KOPT-K1 (cell line): ENCODE data around the gene CDK16.

Experiments
- H3K27ac ChIP-seq: fragments of 200-600 bp; sonication (generic); 2 replicates; pipeline ENCODE4 v1.5.1; 2016; ENCODE audit warnings: antibody characterized with exemption, mild to moderate bottlenecking, low read depth, low read length; ENCODE audit not compliant: poor library complexity, severe bottlenecking
- H3K36me3 ChIP-seq: fragments of 200-600 bp; sonication (generic); 2 replicates; pipeline ENCODE4 v1.5.1; 2017; ENCODE audit warnings: antibody characterized with exemption, mild to moderate bottlenecking, low read length, moderate library complexity; ENCODE audit not compliant: insufficient read depth
- H3K9me3 ChIP-seq: fragments of 200-600 bp; sonication (generic); 2 replicates; pipeline ENCODE4 v1.5.1; 2017; ENCODE audit warnings: antibody characterized with exemption, low read length, mild to moderate bottlenecking; ENCODE audit not compliant: insufficient read depth, poor library complexity, severe bottlenecking

The CDK16 gene

GRCh38 chrX:47194194-47194787 lies 24.2 kb upstream of the CDK16 start:
- H3K36me3 ChIP-seq = peaks cover 39% of the 10 kb centered on the region
- H3K27ac ChIP-seq = peak overlapping the region; percentile 93
- no peaks in the 10 kb centered on the region for H3K9me3 ChIP-seq

- Histone ChIP-seq H3K9me3 (no peaks in the 10 kb centered on the region), H3K36me3 (peaks cover 56% of the 10 kb centered on the region), H3K27ac (peak overlapping the region; percentile 21)
Observed at GRCh38 chrX:47196098-47196497, 22.4 kb upstream of the CDK16 start.

GRCh38 chrX:47197526-47197925 lies 21.0 kb upstream of the CDK16 start:
- Histone ChIP-seq H3K36me3 (peaks cover 70% of the 10 kb centered on the region), H3K27ac (no peak overlapping the region)

GRCh38 chrX:47198026-47198686 lies 20.3 kb upstream of the CDK16 start:
- Histone ChIP-seq H3K27ac (no peak overlapping the region), H3K9me3 (no peaks in the 10 kb centered on the region), H3K36me3 (peaks cover 77% of the 10 kb centered on the region)

More at GRCh38 chrX:47197526-47197925, 21.0 kb upstream of the CDK16 start:
- no peaks in the 10 kb centered on the region for H3K9me3 ChIP-seq

- Histone ChIP-seq H3K27ac (no peak overlapping the region), H3K9me3 (no peaks in the 10 kb centered on the region), H3K36me3 (peaks cover 82% of the 10 kb centered on the region)
Observed at GRCh38 chrX:47198687-47199080, 19.8 kb upstream of the CDK16 start.

- H3K27ac ChIP-seq = no peak overlapping the region
- peaks cover 88% of the 10 kb centered on the region for H3K36me3 ChIP-seq
- H3K9me3 ChIP-seq = no peaks in the 10 kb centered on the region
Observed at GRCh38 chrX:47199286-47199685, 19.2 kb upstream of the CDK16 start.

- H3K27ac ChIP-seq = no peak overlapping the region
- no peaks in the 10 kb centered on the region for H3K9me3 ChIP-seq
- H3K36me3 ChIP-seq = peaks cover 99% of the 10 kb centered on the region
Observed at GRCh38 chrX:47200385-47201150, 17.9 kb upstream of the CDK16 start.

GRCh38 chrX:47201345-47201944 lies 17.0 kb upstream of the CDK16 start:
- Histone ChIP-seq H3K36me3 (peaks cover 99% of the 10 kb centered on the region), H3K27ac (no peak overlapping the region), H3K9me3 (no peaks in the 10 kb centered on the region)

GRCh38 chrX:47202316-47202715 lies 16.2 kb upstream of the CDK16 start:
- Histone ChIP-seq H3K9me3 (no peaks in the 10 kb centered on the region), H3K27ac (no peak overlapping the region), H3K36me3 (peaks cover 99% of the 10 kb centered on the region)

- Histone ChIP-seq H3K36me3 (peaks cover 99% of the 10 kb centered on the region), H3K9me3 (no peaks in the 10 kb centered on the region), H3K27ac (no peak overlapping the region)
Observed at GRCh38 chrX:47202877-47203276, 15.6 kb upstream of the CDK16 start.

- no peak overlapping the region for H3K27ac ChIP-seq
- H3K36me3 ChIP-seq = peaks cover 100% of the 10 kb centered on the region
- no peaks in the 10 kb centered on the region for H3K9me3 ChIP-seq
Observed at GRCh38 chrX:47204970-47205369, 13.5 kb upstream of the CDK16 start.

- H3K27ac ChIP-seq = no peak overlapping the region
- H3K36me3 ChIP-seq = peaks cover 100% of the 10 kb centered on the region
- no peaks in the 10 kb centered on the region for H3K9me3 ChIP-seq
Observed at GRCh38 chrX:47206316-47206715, 12.2 kb upstream of the CDK16 start.

- peaks cover 100% of the 10 kb centered on the region for H3K36me3 ChIP-seq
- H3K27ac ChIP-seq = no peak overlapping the region
- no peaks in the 10 kb centered on the region for H3K9me3 ChIP-seq
Observed at GRCh38 chrX:47208108-47208507, 10.4 kb upstream of the CDK16 start.

GRCh38 chrX:47209508-47210238 lies 8.8 kb upstream of the CDK16 start:
- Histone ChIP-seq H3K27ac (no peak overlapping the region), H3K36me3 (peaks cover 99% of the 10 kb centered on the region), H3K9me3 (no peaks in the 10 kb centered on the region)
